UCSD-AML1 (cell line): Measurements from ENCODE around the gene MCTP1.
"Not testable (repeated sequence)": the region's sequence is repeated elsewhere in the genome, so short reads cannot be mapped to it uniquely, and the experiment has no call there.

Experiments used
- DNase-seq: peaks from one replicate; lab custom pipeline; 2025; ENCODE audit not compliant: unreplicated experiment; lab: John Stamatoyannopoulos, UW

The MCTP1 gene

DNA sequence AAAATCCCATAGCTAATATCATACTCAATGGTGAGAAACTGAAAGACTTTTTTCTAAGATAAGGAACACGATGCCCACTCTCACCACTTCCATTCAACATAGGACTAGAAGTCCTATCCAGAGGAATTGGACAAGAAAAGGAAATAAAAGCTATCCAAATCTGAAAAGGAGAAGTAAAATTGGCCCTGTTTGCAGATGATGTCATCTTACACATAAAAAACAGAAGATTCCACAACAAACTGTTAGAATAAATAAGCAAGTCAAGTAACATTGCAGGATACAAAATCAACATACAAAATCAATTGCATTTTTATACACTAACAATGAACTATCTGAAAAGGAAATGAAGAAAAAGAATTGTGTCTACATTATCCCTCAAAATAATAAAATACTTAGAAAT, 308.0 kb downstream of the MCTP1 start:
- no peak for DNase-seq

DNA sequence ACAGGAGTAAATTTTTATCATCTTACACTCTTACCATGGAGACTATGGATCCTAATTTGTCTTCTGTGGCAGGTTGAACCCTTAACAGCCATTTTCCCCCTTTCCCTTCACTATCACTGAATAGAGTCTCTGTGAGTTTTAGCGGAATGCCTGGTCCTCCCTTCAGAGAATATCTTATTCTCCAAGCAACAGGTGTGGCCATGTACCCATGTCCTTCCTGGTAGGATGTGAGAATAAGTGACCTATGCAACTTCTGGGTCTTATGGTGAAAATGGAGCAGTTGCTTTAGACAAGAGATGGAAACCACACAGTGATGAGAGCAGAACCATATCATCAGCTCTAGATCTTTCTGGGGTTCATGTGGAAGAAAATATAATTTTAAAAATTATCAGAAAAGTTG, 312.6 kb downstream of the MCTP1 start:
- DNase-seq = no peak

DNA sequence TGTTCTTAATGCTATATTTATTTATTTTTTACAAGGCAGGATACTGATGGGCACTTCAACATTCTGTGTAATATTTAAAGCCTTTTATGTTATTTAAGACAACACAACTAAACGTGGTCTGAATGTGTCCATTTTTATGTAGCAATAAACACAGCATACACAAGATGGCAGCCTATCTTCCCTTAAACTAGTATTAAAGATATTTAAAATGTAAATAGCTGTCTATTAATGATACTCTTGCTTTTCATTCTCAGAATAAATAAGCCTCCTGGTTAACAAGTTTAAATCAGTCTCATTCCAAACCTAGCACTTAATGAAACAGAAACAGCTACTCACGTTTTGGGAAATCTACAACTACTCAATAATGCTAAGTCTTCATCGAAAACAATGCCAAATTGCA, 315.7 kb downstream of the MCTP1 start:
- no peak for DNase-seq

DNA sequence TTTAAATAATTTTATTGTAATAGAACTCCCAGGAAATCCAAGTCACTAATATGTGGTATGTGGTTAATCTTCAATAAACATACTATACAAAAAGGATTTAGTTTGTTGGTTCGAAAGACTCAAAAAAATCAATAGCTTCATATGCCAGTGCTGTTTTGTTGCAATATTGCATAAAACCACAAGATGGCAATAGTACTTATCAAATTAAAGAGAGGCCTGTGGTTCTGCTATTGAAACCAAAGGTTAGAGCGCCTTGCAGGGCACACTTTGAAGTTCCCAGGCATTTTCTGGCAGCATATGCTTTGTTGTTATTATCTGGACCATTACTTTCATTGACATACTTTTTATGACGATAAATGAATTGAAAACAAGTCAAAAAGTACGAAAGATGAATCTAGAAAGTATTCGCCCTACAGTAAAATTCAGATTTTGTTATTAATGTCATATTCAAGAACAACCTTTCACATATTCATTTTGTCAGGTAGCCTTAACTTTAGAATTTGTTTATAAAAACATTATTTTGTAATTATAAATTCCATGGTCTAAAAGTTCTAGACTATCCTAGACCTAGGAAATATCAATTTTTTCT, 316.3 kb downstream of the MCTP1 start:
- DNase-seq = peak; percentile 11

DNA sequence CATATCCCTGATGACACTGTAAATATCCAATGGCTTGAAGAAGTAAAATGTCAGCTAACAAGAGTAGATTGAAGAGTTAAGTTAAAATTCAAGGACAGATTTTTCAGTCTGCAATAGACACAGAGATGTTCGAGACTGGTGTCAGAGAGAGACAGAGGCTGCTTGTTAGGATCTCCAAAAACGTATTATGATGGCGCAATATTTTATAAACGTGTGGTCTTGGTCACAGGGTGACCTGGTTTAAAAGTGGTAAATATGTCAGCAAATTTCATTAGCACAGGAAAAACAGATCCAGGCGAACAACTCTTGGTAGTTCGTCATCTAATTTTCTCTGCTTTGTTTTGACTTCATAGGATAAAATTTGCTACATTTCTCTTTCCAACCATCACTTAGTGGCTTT, 317.4 kb downstream of the MCTP1 start:
- no peak for DNase-seq

DNA sequence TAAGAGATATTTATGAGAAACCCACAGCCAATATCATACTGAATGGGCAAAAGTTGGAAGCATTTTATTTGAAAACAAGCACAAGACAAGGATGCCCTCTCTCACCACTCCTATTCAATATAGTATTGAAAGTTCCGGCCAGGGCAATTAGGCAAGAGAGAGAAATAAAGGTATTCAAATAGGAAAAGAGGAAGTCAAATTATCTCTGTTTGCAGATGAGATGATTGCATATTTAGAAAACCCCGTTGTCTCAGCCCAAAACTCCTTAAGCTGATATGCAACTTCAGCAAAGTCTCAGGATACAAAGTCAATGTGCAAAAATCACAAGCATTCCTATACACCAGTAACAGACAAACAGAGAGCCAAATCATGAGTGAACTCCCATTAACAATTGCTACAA, 325.6 kb downstream of the MCTP1 start:
- DNase-seq = not testable (repeated sequence)

DNA sequence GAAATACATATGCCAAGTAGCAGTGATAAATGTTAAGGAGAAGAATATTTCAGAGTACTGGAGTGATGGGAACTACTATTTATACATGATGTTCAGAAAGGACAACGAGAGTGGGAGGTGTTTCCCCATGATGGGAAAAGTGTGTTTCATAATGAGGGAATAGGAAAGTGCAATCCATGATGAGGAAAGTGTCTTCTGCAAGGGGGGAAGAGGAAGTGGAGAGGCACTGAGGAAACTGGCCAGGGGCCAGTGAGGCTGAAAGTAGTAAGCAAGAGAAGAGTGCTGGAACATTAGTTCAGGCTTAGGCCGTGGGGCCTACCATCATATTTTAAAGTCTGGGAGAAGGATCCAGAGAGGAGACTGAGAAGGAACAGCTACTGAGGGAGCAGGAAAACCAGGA, 339.2 kb downstream of the MCTP1 start:
- DNase-seq = no peak

DNA sequence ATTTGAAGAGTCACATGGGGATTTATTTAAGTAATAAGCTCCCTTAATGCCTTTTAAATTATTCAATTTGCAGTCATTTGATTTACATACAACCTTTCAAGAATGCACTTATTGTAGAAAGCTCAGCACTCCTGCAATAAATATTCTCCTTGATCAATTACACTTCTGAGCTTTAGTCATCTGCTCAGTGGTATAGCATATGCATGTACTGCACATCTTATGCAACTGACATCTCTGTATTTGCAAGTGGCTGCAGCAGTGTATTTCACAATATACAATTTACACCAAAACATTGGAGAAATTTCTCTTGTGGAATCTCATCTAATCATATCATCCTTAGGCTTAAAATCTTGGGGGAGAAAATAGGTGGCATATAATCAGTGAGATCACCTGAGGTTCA, 340.7 kb downstream of the MCTP1 start:
- no peak for DNase-seq

DNA sequence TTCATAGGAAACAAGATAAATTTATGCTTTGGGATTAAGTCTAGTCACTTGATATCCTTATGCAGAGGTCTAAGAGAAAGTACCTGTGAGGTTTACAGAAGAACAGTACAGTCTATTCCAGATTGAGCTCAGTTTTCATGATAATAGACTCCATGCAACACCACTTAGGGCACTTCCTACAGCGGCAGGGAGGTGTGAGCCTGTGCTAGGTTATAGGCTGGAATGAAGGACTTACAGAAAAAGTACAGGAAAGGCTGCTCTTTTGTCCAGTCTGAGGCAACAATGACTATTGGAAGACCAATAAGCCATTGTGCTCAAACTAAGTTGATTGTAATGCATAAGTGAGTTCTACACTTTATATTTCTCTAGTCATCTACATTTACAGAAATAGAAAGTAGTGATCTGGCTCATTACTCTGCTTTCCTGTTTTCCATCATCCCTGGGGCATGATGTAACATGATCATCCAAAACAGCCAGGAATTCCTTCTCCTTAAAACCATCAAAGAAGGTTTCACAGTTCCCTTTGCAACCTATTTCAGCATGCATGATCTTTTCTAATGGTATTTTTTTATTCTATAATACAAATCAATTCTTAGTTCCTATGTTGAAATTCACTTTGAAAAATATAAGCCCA, 343.7 kb downstream of the MCTP1 start:
- no peak for DNase-seq

DNA sequence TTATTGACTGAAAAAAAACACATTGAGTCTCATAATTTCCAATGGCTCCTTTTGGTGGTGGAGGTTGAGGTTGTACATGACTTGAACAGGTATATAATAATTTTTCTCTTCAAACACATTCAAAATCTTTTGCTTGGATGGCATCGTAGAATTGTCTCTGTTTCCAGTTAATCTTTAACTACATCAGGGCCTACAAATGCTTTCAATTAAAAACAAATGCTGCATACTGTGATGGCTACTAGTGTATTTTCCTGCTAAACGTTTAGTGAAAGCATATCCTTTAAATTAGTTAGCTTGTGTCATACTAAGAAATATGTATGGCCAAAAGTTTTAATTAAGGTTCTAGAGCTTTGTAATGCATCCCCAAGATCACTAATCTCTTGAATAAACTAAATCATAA, 352.6 kb downstream of the MCTP1 start:
- DNase-seq = no peak

DNA sequence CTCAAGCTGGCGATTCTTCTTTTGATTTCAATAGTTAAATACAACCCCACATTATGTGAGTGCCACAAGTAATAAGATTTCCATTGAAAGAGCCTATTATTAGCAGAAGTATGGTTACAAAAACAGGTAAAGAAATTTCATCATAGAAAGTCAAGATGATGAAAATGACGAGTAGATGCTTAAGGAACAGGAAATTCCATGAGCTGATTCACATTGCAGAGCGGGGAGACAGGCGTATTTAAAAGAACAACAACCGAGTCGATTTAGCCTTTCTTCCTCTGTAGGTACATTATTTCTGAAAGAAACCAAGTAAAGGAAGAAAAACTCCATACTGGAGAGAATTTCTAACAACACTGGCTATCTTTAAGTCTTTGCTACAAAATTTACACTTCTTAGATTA, 356.0 kb downstream of the MCTP1 start:
- no peak for DNase-seq

DNA sequence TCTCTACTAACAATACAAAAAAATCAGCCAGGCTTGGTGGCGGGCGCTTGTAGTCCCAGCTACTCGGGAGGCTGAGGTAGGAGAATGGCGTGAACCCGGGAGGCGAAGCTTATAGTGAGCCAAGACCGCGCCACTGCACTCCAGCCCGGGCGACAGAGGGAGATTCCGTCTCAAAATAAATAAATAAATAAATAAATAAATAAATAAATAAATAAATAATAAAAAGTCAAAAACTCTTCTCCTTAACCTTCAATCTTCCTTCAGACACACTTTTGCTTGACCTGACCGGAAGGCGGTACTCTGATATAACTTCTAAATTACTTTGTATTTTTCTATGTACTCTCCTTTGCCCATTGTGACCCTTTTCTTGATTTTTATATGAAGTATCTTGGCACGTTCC, 364.3 kb downstream of the MCTP1 start:
- no peak for DNase-seq

DNA sequence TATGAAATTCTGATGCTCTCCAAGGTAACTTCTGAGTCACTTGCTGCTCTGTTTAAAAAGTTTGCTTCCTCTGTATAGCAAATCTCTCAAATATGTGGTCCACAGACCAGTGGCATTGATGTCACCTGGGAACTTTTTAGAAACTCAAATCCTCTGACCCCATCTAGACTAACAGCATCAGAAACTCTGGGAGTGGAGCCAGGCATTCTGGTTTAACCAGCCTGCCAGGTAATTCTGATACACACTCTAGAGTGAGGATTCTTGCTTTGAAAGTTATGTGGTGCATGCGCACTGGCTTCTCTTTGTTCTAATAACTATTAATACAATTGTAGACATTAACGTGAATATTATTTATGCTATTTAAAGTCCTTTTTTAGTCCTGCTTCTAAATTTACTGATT, 368.3 kb downstream of the MCTP1 start:
- DNase-seq = no peak

DNA sequence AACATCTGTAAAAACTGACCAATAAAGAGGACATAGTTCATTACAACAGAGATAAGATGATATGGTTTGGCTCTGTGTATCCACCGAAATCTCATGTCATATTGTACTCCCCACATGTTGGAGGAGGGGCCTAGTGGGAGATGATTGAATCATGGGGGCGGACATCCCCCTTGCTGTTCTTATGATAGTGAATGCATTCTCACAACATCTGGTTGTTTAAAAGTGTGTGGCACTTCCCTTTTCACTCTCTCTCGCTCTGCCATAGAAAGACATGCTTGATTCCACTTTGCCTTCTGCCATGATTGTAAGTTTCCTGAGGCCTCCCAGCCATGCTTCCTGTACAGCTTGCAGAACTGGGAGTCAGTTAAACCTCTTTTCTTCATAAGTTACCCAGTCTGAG, 373.6 kb downstream of the MCTP1 start:
- no peak for DNase-seq

DNA sequence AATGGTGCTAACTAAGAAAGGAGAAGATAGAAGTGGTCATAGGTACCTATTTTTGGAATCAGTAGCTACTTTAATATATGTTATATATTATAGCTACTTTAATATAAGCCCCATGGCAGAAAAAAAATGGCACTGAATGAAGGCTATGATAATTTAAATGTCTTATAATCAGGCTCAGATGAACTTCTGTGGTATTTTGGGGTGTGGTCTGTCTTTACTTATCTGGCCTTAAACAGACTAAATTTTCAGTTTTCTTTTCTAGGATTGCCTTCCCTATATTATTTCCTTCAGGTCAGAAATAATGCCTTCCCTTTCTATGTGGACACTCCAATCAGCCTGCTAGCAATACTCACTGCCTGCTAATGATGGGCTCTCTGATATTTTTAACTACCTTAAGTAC, 374.2 kb downstream of the MCTP1 start:
- DNase-seq = no peak

DNA sequence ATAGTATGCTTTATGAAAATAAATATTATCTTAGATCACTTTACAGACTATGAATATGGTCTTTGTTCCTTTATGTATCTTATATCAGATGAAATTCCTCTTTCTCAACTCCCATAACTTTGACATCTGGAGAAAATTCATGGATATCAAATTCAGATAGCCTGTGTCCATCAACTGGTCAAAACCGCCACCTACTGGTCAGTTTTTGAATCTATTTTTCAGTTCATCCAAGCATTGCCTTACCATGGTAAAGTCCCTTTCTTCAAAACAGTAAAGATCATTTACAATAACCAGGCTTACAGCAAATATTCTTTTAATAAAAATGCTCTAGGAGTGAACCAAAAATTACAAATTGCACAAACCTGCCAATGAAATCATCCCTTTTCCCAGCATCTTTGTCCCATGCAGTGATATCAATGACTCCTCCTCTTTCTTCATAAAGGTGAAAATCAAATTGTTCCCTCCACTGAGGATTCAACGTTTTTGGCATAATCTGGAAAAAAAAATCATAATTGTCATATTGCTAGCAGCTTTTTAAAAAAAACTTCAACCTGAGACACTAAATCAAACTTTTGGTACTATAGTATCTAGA, 375.9 kb downstream of the MCTP1 start:
- no peak for DNase-seq

DNA sequence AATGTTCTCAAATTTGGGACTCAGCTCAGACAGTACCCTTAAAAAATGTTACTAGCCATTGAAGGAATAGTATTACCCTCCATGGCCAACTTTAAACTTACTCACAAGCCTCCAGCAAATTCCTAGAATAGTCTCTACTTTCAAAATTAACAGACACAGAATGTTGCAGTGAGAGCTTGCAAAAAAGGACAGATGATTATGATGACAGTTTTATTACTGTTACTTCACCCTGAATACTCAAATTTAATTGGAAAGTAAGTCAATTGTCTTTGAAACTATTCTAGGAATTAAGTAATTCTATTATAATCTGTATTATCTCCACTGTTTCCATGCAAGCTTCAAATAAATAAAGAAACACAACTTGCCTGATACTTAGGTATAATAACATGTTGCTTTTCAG, 378.1 kb downstream of the MCTP1 start:
- no peak for DNase-seq

DNA sequence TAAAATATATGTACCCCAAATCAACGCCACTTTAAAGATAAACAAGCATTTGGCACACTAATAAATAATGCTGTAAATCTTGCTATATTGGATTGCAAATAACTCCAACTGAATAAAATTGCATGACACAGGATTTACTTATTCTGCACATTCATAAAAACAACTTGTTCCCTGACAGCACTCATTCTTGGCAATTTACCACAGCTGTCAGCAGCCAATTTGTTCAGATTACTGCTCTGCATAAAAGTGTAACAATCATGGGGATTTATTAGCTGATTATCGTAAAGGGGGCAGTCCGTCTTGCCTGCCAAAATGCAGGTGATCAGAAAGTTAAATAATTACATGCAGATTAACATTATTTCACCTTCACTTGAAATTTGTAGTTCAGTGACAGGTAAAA, 381.2 kb downstream of the MCTP1 start:
- DNase-seq = no peak

DNA sequence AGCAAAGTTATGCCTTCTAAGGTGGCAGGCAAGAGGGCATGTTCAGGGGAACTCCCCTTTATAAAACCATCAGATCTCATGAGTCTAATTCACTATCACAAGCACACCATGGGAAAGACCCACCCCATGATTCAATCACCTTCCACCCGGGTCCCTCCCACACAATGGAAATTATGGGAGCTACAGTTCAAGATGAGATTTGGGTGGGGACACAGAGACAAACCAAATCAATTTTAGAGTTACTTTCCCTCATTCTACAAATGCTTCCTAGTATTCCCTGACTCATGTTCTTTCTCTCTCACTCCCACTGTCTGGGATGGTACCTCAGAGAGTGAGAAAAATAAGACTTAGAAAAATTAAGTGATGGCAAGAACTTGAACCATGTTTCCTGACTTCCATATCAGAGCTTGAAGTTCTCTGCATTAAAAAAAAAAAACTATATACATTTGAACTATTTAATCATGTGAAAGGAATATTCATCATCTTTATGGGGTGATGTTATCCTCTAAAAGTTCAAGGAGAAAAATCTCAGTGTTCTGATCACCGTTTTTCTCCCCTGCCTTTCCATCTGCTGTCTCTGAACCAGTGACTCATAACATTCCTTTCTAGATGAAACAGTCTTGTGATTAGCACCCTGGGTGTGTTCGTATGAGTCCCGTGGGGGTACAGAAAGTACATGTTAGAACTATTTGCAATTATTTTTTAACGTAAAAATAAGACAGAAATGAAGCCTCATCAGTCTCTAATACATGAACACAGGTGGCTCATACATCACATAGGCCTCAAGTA, 383.5 kb downstream of the MCTP1 start:
- DNase-seq = no peak

DNA sequence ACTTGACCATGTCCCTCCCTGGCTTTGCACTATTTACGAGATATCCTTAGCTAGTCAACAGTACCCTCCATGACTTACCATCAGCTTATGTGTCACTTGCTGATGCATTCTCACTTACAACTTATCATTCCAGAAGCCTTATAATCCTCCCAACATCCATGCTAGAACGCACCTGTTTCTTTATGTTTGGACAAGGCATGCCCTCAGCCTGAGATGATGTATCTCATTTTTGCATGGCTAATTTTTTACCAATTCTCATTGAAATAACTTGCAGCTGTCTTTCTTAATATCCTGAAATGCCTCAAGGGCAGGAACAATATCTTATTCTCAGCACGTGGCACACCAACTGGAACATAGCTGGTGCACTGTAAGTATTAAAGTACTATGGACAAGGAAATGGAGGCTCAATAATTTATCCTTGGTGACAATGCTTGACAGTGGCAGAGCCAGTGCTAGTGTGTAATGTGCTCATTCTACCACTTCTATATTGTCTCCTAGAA, 384.8 kb downstream of the MCTP1 start:
- DNase-seq = no peak

DNA sequence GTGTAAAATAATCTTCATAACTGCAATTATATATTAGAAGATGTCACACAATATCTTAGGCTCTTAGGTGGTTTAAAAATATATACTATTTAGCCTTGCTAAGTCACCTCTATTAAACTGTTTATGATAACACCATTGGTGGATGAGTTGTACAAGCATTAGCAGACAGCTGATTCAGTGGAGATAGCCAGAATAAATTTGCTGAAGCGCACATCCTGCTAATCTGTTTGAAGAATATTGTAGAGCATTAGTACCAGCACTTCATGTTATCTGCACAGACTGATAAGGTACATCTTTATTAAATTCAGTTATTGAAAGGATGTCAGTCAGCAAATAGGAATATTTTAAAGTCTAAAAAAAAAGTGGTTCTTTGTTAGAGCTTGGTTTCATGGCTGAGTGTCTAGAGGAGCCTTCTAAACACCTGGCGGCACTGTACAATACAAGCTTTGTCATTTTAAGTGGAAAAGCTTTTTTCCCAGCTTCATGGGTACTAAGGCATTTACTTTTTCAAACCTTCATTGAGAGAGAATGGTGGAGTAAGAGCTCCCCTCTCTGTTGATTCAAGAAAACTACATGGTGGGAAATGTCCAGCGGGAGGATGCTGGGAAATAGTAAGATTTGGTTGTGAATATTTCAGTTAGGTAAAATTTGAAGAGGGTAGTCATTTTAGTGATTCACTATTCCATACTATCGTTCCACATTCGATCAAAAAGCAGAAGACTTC, 391.3 kb downstream of the MCTP1 start:
- DNase-seq = no peak
